ENCODE results near the gene IREB2. TPM values are rescaled to one million over a fixed set of nuclear protein-coding genes. Genes with fewer than 3 reads are reported as not detected.

Gene IREB2
- total RNA-seq, 1 experiment from 2014 or later, result 84.5 TPM

DNA sequence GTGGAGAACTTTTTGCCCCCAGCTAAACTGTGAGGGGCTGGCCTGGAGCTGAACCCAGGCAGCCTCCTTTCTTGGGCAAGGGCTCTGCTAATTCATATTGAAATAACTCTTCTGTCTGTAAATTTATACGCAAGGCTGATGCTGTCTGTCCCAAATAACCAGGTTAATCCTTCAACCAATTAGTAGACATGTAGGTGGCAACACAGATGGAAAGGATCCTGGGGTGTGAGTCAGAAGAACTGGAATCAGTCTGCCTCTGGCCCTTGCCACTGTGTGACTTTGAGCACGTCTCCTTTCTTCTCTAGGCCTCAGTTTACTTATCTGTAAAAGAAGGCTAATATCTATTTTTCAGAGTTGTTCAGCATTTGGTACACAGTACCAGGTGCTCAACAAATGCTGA is 48.3 kb upstream of the IREB2 start:
- Mint-ChIP-seq H3K27me3 (ENCODE audit: unreplicated experiment) (peaks cover 71% of the 10 kb centered on the region), H3K9me3 (ENCODE audit: low read depth, unreplicated experiment) (no peaks in the 10 kb centered on the region), H3K4me1 (ENCODE audit: low read depth, unreplicated experiment) (no peaks in the 10 kb centered on the region), H3K4me3 (ENCODE audit: low read depth, unreplicated experiment) (no peak overlapping the region), H3K27ac (ENCODE audit: unreplicated experiment) (no peak overlapping the region), H3K36me3 (ENCODE audit: insufficient read depth, unreplicated experiment) (no peaks in the 10 kb centered on the region)
- BruUV-seq (replicated peaks), result no TSS peak
- TF ChIP-seq, protein P1, sequence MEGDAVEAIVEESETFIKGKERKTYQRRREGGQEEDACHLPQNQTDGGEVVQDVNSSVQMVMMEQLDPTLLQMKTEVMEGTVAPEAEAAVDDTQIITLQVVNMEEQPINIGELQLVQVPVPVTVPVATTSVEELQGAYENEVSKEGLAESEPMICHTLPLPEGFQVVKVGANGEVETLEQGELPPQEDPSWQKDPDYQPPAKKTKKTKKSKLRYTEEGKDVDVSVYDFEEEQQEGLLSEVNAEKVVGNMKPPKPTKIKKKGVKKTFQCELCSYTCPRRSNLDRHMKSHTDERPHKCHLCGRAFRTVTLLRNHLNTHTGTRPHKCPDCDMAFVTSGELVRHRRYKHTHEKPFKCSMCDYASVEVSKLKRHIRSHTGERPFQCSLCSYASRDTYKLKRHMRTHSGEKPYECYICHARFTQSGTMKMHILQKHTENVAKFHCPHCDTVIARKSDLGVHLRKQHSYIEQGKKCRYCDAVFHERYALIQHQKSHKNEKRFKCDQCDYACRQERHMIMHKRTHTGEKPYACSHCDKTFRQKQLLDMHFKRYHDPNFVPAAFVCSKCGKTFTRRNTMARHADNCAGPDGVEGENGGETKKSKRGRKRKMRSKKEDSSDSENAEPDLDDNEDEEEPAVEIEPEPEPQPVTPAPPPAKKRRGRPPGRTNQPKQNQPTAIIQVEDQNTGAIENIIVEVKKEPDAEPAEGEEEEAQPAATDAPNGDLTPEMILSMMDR (IDR thresholded peaks at IDR 0.05; ENCODE audit: unreplicated experiment), result no peak
- intact Hi-C loops (cut with micrococcal nuclease; ENCODE audit: unreplicated experiment), result no loop called here
- CTCF ChIA-PET, result no interaction called here
- DNase-seq, result no peak

DNA sequence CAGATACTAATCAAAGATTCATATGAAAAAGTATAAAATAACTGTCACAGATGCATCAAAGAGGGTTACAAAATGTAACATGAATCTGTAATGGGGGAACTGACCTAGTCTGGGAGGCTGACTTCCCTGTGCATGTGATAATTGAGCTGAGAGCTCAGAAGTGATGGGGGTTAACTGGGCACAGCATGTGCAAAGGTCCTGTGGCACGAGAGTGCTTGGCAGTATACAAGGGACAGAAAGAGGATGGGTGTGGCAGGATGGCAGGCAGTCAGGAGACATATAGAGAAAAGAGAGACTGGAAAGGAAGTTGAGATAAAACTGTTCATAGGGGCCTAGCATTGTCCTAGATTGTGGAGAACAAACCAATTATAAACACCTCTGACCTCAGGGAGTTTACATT is 47.8 kb upstream of the IREB2 start:
- no peak overlapping the region for H3K4me3 Mint-ChIP-seq (ENCODE audit: low read depth, unreplicated experiment)
- no TSS peak for BruUV-seq (replicated peaks)
- CTCF ChIA-PET, result no interaction called here

GRCh38 chr15:78390826-78391225 is 47.2 kb upstream of the IREB2 start:
- DNase-seq, result no peak
- H3K9me3 Mint-ChIP-seq (ENCODE audit: low read depth, unreplicated experiment), result no peaks in the 10 kb centered on the region
- no peak overlapping the region for H3K4me3 Mint-ChIP-seq (ENCODE audit: low read depth, unreplicated experiment)
- no peaks in the 10 kb centered on the region for H3K4me1 Mint-ChIP-seq (ENCODE audit: low read depth, unreplicated experiment)
- CTCF ChIA-PET, result no interaction called here
- H3K27ac Mint-ChIP-seq (ENCODE audit: unreplicated experiment), result no peak overlapping the region
- intact Hi-C loops (cut with micrococcal nuclease; ENCODE audit: unreplicated experiment), result no loop called here
- H3K27me3 Mint-ChIP-seq (ENCODE audit: unreplicated experiment), result peaks cover 60% of the 10 kb centered on the region
- TF ChIP-seq, protein P1 (IDR thresholded peaks at IDR 0.05; ENCODE audit: unreplicated experiment), result no peak
- BruUV-seq (replicated peaks), result no TSS peak
- H3K36me3 Mint-ChIP-seq (ENCODE audit: insufficient read depth, unreplicated experiment), result no peaks in the 10 kb centered on the region

More for the DNA sequence above, 47.8 kb upstream of the IREB2 start:
- Mint-ChIP-seq H3K4me1 (ENCODE audit: low read depth, unreplicated experiment) (no peaks in the 10 kb centered on the region), H3K27me3 (ENCODE audit: unreplicated experiment) (peaks cover 66% of the 10 kb centered on the region), H3K27ac (ENCODE audit: unreplicated experiment) (no peak overlapping the region), H3K36me3 (ENCODE audit: insufficient read depth, unreplicated experiment) (no peaks in the 10 kb centered on the region), H3K9me3 (ENCODE audit: low read depth, unreplicated experiment) (no peaks in the 10 kb centered on the region)
- DNase-seq, result no peak
- TF ChIP-seq, protein P1 (IDR thresholded peaks at IDR 0.05; ENCODE audit: unreplicated experiment), result no peak
- intact Hi-C loops (cut with micrococcal nuclease; ENCODE audit: unreplicated experiment), result no loop called here

DNA sequence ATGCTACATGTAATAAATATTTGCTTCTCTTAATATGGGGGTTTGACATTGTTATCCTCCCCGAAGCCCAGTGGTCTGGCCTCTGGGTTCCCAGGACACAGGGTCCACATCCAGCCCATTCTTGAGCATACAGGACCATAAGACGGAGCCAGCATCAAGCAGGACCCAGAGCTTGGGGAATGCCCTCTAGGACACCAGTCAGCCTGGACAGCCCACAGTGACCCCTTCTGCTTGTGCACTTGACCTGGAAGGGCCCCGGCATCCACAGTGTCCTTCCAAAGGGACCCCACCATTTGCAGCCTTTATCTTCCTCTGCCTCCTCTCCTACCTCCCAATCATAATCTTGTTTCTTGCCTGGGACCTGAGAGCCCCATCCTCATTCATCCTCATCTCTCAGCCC is 46.2 kb upstream of the IREB2 start:
- Mint-ChIP-seq H3K27me3 (ENCODE audit: unreplicated experiment) (peaks cover 51% of the 10 kb centered on the region), H3K4me1 (ENCODE audit: low read depth, unreplicated experiment) (no peaks in the 10 kb centered on the region), H3K4me3 (ENCODE audit: low read depth, unreplicated experiment) (no peak overlapping the region), H3K36me3 (ENCODE audit: insufficient read depth, unreplicated experiment) (no peaks in the 10 kb centered on the region), H3K27ac (ENCODE audit: unreplicated experiment) (no peak overlapping the region), H3K9me3 (ENCODE audit: low read depth, unreplicated experiment) (no peaks in the 10 kb centered on the region)
- intact Hi-C loops (cut with micrococcal nuclease; ENCODE audit: unreplicated experiment), result no loop called here
- no peak for DNase-seq
- TF ChIP-seq, protein P1 (IDR thresholded peaks at IDR 0.05; ENCODE audit: unreplicated experiment), result no peak
- CTCF ChIA-PET, result no interaction called here
- no TSS peak for BruUV-seq (replicated peaks)
